ENCODE data around the gene SAMD4A. TPM values are rescaled to one million over a fixed set of nuclear protein-coding genes. Genes with fewer than 3 reads are reported as not detected.
A peak's percentile ranks its signal among the peaks of the same experiment; 100 is the strongest.

Gene SAMD4A
- polyA plus RNA-seq, 12 donors: 47.4 to 74.9 (median 63.3) TPM; not detected in 1

- no peak for DNase-seq
Observed at GRCh38 chr14:54699735-54700134, 132.8 kb downstream of the SAMD4A start.

- DNase-seq: no peak
Observed at GRCh38 chr14:54700717-54701116, 133.8 kb downstream of the SAMD4A start.

GRCh38 chr14:54702014-54702491 lies 135.1 kb downstream of the SAMD4A start:
- DNase-seq: no peak

- DNase-seq: no peak
Observed at GRCh38 chr14:54702492-54702891, 135.6 kb downstream of the SAMD4A start.

GRCh38 chr14:54703082-54703481 lies 136.2 kb downstream of the SAMD4A start:
- DNase-seq: no peak

GRCh38 chr14:54703724-54704123 lies 136.8 kb downstream of the SAMD4A start:
- DNase-seq: no peak

GRCh38 chr14:54704768-54705167 lies 137.8 kb downstream of the SAMD4A start:
- DNase-seq: no peak

- no peak for DNase-seq
Observed at GRCh38 chr14:54706769-54707168, 139.8 kb downstream of the SAMD4A start.

- no peak for DNase-seq
Observed at GRCh38 chr14:54708161-54708560, 141.2 kb downstream of the SAMD4A start.

- no peak for DNase-seq
Observed at GRCh38 chr14:54708982-54709381, 142.1 kb downstream of the SAMD4A start.

- DNase-seq: no peak
Observed at GRCh38 chr14:54709444-54709843, 142.5 kb downstream of the SAMD4A start.

- DNase-seq: no peak
Observed at GRCh38 chr14:54709867-54710266, 142.9 kb downstream of the SAMD4A start.

GRCh38 chr14:54711312-54711711 lies 144.4 kb downstream of the SAMD4A start:
- DNase-seq: no peak

GRCh38 chr14:54711812-54712464 lies 145.0 kb downstream of the SAMD4A start:
- DNase-seq: peak; percentile 64

GRCh38 chr14:54712465-54713200 lies 145.7 kb downstream of the SAMD4A start:
- DNase-seq: peak; percentile 61

- peak; percentile 72 for DNase-seq
Observed at GRCh38 chr14:54713379-54713778, 146.5 kb downstream of the SAMD4A start.

- no peak for DNase-seq
Observed at GRCh38 chr14:54715239-54715638, 148.3 kb downstream of the SAMD4A start.

- DNase-seq: no peak
Observed at GRCh38 chr14:54715811-54716210, 148.9 kb downstream of the SAMD4A start.

- no peak for DNase-seq
Observed at GRCh38 chr14:54716862-54717261, 149.9 kb downstream of the SAMD4A start.

GRCh38 chr14:54718046-54718445 lies 151.1 kb downstream of the SAMD4A start:
- no peak for DNase-seq

- DNase-seq: no peak
Observed at GRCh38 chr14:54719406-54719805, 152.5 kb downstream of the SAMD4A start.

- DNase-seq: no peak
Observed at GRCh38 chr14:54722791-54723432, 156.0 kb downstream of the SAMD4A start.

GRCh38 chr14:54724123-54724522 lies 157.2 kb downstream of the SAMD4A start:
- no peak for DNase-seq

All from muscle of arm (tissue), 12 donors.